K562 (cell line): ENCODE measurements around the gene PRKAR1B. TPM values are rescaled to one million over a fixed set of nuclear protein-coding genes. Genes with fewer than 3 reads are reported as not detected.

Source experiments
- ATAC-seq: fragments of 200-7000 bp; cut with Tn5 transposase; 3 replicates; pipeline ENCODE4 v1.9.1; 2020; ENCODE audit warnings: moderate library complexity
- BruUV-seq: library from RNA; stranded (reverse); fragments of 400-500 nt; replicated peaks from 2 replicates; lab custom pipeline; 2021; lab: Mats Ljungman, UMichigan
- CTCF ChIA-PET: fragments of 300-600 bp; formaldehyde crosslinking; extraction: SDS; loops from one replicate; lab custom pipeline; 2021; ENCODE audit warnings: low intra/inter-chr PET ratio; lab: Yijun Ruan, JAX
- POLR2A ChIA-PET: fragments of 300-600, 350-650 bp; sonication (Branson Sonifier 250); formaldehyde crosslinking; extraction: SDS; loops from one replicate; lab custom pipeline; 2021; ENCODE audit warnings: antibody characterized with exemption, inconsistent platforms; lab: Yijun Ruan, JAX
- DNase-seq, 4 experiments: peaks; one replicate each; pipeline versions ENCODE4 v3.0.0 to v3.0.0-alpha.2; 2011 to 2018; ENCODE audit warnings: low spot score in 3 of 4, mixed read lengths in 3 of 4; ENCODE audit errors: extremely low read depth in 1 of 4
- FAIRE-seq: peaks from 2 replicates; lab custom pipeline; 2011; peaks lifted over from hg19 to GRCh38; lab: Jason Lieb, UNC
- H2AFZ ChIP-seq: 2 replicates; pipeline ENCODE4 v1.6.0; 2011; ENCODE audit warnings: low read depth, low read length, control low read depth, inconsistent platforms
- H3K27ac ChIP-seq: fragments of 200-600 bp; 3 replicates; pipeline ENCODE4 v1.8.0; 2011; ENCODE audit warnings: low read depth, mild to moderate bottlenecking, control low read depth, inconsistent platforms, low read length, moderate library complexity, mixed read lengths; ENCODE audit errors: extremely low read depth
- H3K27me3 ChIP-seq, 2 experiments: fragments of 300-600 bp in 1 of 2; 2 replicates in 1 of 2; 3 replicates in 1 of 2; pipeline versions ENCODE4 v1.6.0 to v1.8.0; 2011; ENCODE audit warnings: inconsistent platforms in 2 of 2, low read length in 2 of 2, mild to moderate bottlenecking in 1 of 2, mixed read lengths in 1 of 2, moderate library complexity in 1 of 2; ENCODE audit not compliant: control insufficient read depth in 2 of 2, insufficient read depth in 2 of 2
- H3K36me3 ChIP-seq: fragments of 300-600 bp; 3 replicates; pipeline ENCODE4 v1.8.0; 2011; ENCODE audit warnings: mild to moderate bottlenecking, low read length, inconsistent platforms; ENCODE audit not compliant: control insufficient read depth, insufficient read depth
- H3K4me1 ChIP-seq, 2 experiments: fragments of 200-600 bp in 1 of 2; replicated peaks in 1 of 2; 2 replicates in 1 of 2; 3 replicates in 1 of 2; pipeline versions ENCODE4 v1.5.1 to v1.8.0; 2011; ENCODE audit warnings: inconsistent platforms in 2 of 2, low read length in 2 of 2, mild to moderate bottlenecking in 1 of 2, mixed read lengths in 1 of 2, moderate library complexity in 1 of 2; ENCODE audit not compliant: control insufficient read depth in 2 of 2, insufficient read depth in 2 of 2
- H3K4me2 ChIP-seq: 2 replicates; pipeline ENCODE4 v1.6.1; 2011; ENCODE audit warnings: low read length, control low read depth, inconsistent platforms, mixed read lengths; ENCODE audit not compliant: insufficient read depth
- H3K4me3 ChIP-seq: fragments of 200-600 bp; sonication (generic), shearing (Covaris generic); 2 replicates; pipeline ENCODE4 v1.5.1; 2016; ENCODE audit warnings: control low read depth, inconsistent platforms
- H3K79me2 ChIP-seq: fragments of 200-600 bp; 3 replicates; pipeline ENCODE4 v1.8.0; 2011; ENCODE audit warnings: low read length, inconsistent platforms; ENCODE audit not compliant: control insufficient read depth, insufficient read depth
- H3K9ac ChIP-seq, 2 experiments: 2 replicates each; pipeline versions ENCODE4 v1.6.0 to v1.6.1; 2011; ENCODE audit warnings: low read depth in 2 of 2, low read length in 2 of 2, control low read depth in 1 of 2, inconsistent platforms in 1 of 2, mild to moderate bottlenecking in 1 of 2, mixed read lengths in 1 of 2; ENCODE audit not compliant: insufficient read depth in 1 of 2
- H3K9me1 ChIP-seq: one replicate; pipeline ENCODE4 v1.6.0; 2011; ENCODE audit warnings: inconsistent platforms, mild to moderate bottlenecking, low read length, moderate library complexity; ENCODE audit not compliant: control insufficient read depth, insufficient read depth
- H3K9me3 ChIP-seq: replicated peaks from 2 replicates; pipeline ENCODE4 v1.5.1; 2011; ENCODE audit warnings: low read depth, low read length, inconsistent platforms; ENCODE audit not compliant: control insufficient read depth, insufficient read depth
- H4K20me1 ChIP-seq: replicated peaks from 2 replicates; pipeline ENCODE4 v1.6.1; 2011; ENCODE audit warnings: low read length, inconsistent platforms, mixed read lengths; ENCODE audit not compliant: control insufficient read depth, insufficient read depth
- ASH1L ChIP-seq: fragments of 450-650 bp; IDR thresholded peaks from 2 replicates; pipeline ENCODE4 v1.6.1; 2018; ENCODE audit warnings: borderline replicate concordance, mild to moderate bottlenecking, low read depth; ENCODE audit not compliant: partially characterized antibody
- BMI1 ChIP-seq: fragments of 150-350 bp; IDR thresholded peaks from 2 replicates; pipeline ENCODE4 v1.6.1; 2014; ENCODE audit warnings: low read length
- PCBP1 ChIP-seq: fragments of 200-400 bp; formaldehyde crosslinking; IDR thresholded peaks from 2 replicates; pipeline ENCODE4 v1.6.1; 2018; ENCODE audit warnings: mild to moderate bottlenecking, low read depth, low read length; ENCODE audit not compliant: poor library complexity, severe bottlenecking
- SRF ChIP-seq, 2 experiments: fragments of 250-450, 450-650 bp in 1 of 2; sonication (Bioruptor Pico) in 1 of 2; sonication (generic) in 1 of 2; formaldehyde crosslinking; IDR thresholded peaks; 2 replicates each; pipeline versions ENCODE4 v1.5.0 to v1.5.1; 2020 to 2022; ENCODE audit warnings: mild to moderate bottlenecking in 1 of 2, missing genetic modification reagents in 1 of 2
- TCF3 ChIP-seq: sonication (generic); formaldehyde crosslinking; IDR thresholded peaks from 2 replicates; pipeline ENCODE4 v1.4.0; 2020; ENCODE audit warnings: mild to moderate bottlenecking, missing genetic modification reagents
- ZNF668 ChIP-seq: fragments of 250-450 bp; sonication (Bioruptor Pico); IDR thresholded peaks from 2 replicates; pipeline ENCODE4 v1.8.0; 2022; ENCODE audit warnings: mild to moderate bottlenecking, inconsistent platforms
- ZNF79 ChIP-seq: fragments of 250-450 bp; sonication (Bioruptor Pico); IDR thresholded peaks from 2 replicates; pipeline ENCODE4 v1.4.0; 2020; ENCODE audit warnings: low read depth, mild to moderate bottlenecking, moderate library complexity
- ZSCAN29 ChIP-seq: fragments of 450-650 bp; IDR thresholded peaks from 2 replicates; pipeline ENCODE4 v1.6.1; 2017
- WGBS: fragments of 100-300 bp; shearing (Covaris generic); methylation state at CpG from one replicate; pipeline ENCODE4 v1.1.6; 2016; ENCODE audit warnings: low coverage, mixed read lengths; ENCODE audit not compliant: insufficient coverage; ENCODE audit errors: missing lambda C conversion rate; 5-methylcytosine and 5-hydroxymethylcytosine counted together
- in situ Hi-C: fragments of 300-500 bp; cut with MboI; formaldehyde crosslinking; loops from 4 replicates; pipeline ENCODE4 v1.15.0; 2018; ENCODE audit warnings: inconsistent platforms, mixed read lengths
- intact Hi-C: fragments of 100-400 bp; cut with micrococcal nuclease; formaldehyde crosslinking; loops from 2 replicates; pipeline ENCODE4 v1.14.2; 2022
- polyA plus RNA-seq, 8 experiments: library from polyadenylated mRNA; depleted of rRNA in 4 of 8; stranded (reverse) in 5 of 8; unstranded in 3 of 8; fragments of >200 nt; fragmentation: Nextera tagmentation in 2 of 8; fragmentation: Illumina TruSeq in 1 of 8; extraction: Ambion mirVana in 2 of 8; extraction: Trizol in 1 of 8; gene quantifications; 2 replicates each; pipeline versions ENCODE4 v1.2.1 to v1.2.3, GENCODE V29; 2011 to 2014; ENCODE audit warnings: inconsistent platforms in 1 of 8, missing spikeins in 1 of 8
- total RNA-seq, 7 experiments: library from RNA; depleted of rRNA in 6 of 7; stranded (reverse); fragments of >200 nt in 6 of 7; fragmentation: Illumina TruSeq in 2 of 7; extraction: Trizol in 2 of 7; gene quantifications; 2 replicates each; pipeline versions ENCODE4 v1.2.1 to v1.2.3, GENCODE V29; 2011 to 2021; ENCODE audit warnings: low replicate concordance in 1 of 7
- TF ChIP-seq, protein P1 (sequence below), 2 experiments: fragments of 450-650 bp in 1 of 2; IDR thresholded peaks; 2 replicates each; pipeline ENCODE4 v1.6.1; 2011 to 2017; ENCODE audit warnings: low read depth in 2 of 2, antibody characterized with exemption in 1 of 2, borderline replicate concordance in 1 of 2, low read length in 1 of 2, mild to moderate bottlenecking in 1 of 2, mixed read lengths in 1 of 2; ENCODE audit not compliant: control insufficient read depth in 1 of 2
- TF ChIP-seq, protein P2 (sequence below): fragments of 250-450 bp; sonication (Bioruptor Pico); IDR thresholded peaks from 2 replicates; pipeline ENCODE4 v1.4.0; 2020; ENCODE audit warnings: mild to moderate bottlenecking, moderate library complexity
- TF ChIP-seq, protein P3 (sequence below): fragments of 450-650 bp; IDR thresholded peaks from one replicate; pipeline ENCODE4 v1.6.1; 2018; ENCODE audit warnings: mild to moderate bottlenecking, moderate library complexity; ENCODE audit not compliant: partially characterized antibody
- TF ChIP-seq, protein P4 (sequence below): fragments of 450-650 bp; formaldehyde crosslinking; IDR thresholded peaks from 2 replicates; pipeline ENCODE4 v1.4.0; 2020; ENCODE audit warnings: mild to moderate bottlenecking, mixed read lengths

PRKAR1B gene
- total and polyA plus RNA-seq, 9 of the 15 experiments (the other 6 are each of a cell fraction or from before 2014, with no cell fraction given): 0.99 to 30.5 (median 12.7) TPM

DNA sequence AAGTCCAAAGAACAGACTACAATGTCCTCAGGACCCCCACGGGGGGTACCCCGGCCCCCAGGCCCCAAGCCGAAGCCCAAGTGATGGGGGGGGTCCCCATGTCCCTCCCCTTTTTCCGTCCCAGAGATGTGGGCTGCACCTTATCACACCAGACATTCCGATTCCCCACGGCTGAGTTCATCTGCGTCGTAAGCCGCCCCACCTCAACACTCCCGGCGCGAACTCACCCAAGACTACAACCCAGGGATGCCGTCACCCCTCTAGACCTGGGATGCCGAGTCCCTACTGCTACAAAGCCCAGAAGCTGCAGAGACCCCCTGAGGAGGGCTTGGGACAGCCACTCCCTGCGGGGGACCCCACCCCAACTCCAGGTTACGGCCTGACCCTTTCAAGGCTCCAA lies 221.9 kb downstream of the PRKAR1B start:
- CTCF ChIA-PET: no interaction called here
- in situ Hi-C loops: no loop called here
- TF ChIP-seq TCF3 (CRISPR knock-in tag) (no peak), BMI1 (no peak), SRF (CRISPR knock-in tag; IDR thresholded peaks at IDR 0.05) (no peak), ZSCAN29 (no peak), ZNF79 (CRISPR knock-in tag) (no peak), ASH1L (no peak), PCBP1 (no peak), ZNF668 (no peak)
- TF ChIP-seq, protein P1, sequence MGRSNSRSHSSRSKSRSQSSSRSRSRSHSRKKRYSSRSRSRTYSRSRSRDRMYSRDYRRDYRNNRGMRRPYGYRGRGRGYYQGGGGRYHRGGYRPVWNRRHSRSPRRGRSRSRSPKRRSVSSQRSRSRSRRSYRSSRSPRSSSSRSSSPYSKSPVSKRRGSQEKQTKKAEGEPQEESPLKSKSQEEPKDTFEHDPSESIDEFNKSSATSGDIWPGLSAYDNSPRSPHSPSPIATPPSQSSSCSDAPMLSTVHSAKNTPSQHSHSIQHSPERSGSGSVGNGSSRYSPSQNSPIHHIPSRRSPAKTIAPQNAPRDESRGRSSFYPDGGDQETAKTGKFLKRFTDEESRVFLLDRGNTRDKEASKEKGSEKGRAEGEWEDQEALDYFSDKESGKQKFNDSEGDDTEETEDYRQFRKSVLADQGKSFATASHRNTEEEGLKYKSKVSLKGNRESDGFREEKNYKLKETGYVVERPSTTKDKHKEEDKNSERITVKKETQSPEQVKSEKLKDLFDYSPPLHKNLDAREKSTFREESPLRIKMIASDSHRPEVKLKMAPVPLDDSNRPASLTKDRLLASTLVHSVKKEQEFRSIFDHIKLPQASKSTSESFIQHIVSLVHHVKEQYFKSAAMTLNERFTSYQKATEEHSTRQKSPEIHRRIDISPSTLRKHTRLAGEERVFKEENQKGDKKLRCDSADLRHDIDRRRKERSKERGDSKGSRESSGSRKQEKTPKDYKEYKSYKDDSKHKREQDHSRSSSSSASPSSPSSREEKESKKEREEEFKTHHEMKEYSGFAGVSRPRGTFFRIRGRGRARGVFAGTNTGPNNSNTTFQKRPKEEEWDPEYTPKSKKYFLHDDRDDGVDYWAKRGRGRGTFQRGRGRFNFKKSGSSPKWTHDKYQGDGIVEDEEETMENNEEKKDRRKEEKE (IDR thresholded peaks at IDR 0.05; ENCODE audit: borderline replicate concordance in 1 of 2, control insufficient read depth in 1 of 2, low read depth in 2 of 2, low read length in 1 of 2): no peak
- TF ChIP-seq, protein P2, sequence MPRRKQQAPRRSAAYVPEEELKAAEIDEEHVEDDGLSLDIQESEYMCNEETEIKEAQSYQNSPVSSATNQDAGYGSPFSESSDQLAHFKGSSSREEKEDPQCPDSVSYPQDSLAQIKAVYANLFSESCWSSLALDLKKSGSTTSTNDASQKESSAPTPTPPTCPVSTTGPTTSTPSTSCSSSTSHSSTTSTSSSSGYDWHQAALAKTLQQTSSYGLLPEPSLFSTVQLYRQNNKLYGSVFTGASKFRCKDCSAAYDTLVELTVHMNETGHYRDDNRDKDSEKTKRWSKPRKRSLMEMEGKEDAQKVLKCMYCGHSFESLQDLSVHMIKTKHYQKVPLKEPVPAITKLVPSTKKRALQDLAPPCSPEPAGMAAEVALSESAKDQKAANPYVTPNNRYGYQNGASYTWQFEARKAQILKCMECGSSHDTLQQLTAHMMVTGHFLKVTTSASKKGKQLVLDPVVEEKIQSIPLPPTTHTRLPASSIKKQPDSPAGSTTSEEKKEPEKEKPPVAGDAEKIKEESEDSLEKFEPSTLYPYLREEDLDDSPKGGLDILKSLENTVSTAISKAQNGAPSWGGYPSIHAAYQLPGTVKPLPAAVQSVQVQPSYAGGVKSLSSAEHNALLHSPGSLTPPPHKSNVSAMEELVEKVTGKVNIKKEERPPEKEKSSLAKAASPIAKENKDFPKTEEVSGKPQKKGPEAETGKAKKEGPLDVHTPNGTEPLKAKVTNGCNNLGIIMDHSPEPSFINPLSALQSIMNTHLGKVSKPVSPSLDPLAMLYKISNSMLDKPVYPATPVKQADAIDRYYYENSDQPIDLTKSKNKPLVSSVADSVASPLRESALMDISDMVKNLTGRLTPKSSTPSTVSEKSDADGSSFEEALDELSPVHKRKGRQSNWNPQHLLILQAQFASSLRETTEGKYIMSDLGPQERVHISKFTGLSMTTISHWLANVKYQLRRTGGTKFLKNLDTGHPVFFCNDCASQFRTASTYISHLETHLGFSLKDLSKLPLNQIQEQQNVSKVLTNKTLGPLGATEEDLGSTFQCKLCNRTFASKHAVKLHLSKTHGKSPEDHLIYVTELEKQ (CRISPR knock-in tag): no peak
- TF ChIP-seq, protein P3, sequence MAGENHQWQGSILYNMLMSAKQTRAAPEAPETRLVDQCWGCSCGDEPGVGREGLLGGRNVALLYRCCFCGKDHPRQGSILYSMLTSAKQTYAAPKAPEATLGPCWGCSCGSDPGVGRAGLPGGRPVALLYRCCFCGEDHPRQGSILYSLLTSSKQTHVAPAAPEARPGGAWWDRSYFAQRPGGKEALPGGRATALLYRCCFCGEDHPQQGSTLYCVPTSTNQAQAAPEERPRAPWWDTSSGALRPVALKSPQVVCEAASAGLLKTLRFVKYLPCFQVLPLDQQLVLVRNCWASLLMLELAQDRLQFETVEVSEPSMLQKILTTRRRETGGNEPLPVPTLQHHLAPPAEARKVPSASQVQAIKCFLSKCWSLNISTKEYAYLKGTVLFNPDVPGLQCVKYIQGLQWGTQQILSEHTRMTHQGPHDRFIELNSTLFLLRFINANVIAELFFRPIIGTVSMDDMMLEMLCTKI: no peak
- TF ChIP-seq, protein P4, sequence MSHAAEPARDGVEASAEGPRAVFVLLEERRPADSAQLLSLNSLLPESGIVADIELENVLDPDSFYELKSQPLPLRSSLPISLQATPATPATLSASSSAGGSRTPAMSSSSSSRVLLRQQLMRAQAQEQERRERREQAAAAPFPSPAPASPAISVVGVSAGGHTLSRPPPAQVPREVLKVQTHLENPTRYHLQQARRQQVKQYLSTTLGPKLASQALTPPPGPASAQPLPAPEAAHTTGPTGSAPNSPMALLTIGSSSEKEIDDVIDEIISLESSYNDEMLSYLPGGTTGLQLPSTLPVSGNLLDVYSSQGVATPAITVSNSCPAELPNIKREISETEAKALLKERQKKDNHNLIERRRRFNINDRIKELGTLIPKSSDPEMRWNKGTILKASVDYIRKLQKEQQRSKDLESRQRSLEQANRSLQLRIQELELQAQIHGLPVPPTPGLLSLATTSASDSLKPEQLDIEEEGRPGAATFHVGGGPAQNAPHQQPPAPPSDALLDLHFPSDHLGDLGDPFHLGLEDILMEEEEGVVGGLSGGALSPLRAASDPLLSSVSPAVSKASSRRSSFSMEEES (CRISPR knock-in tag): no peak

More for the DNA sequence above, 221.9 kb downstream of the PRKAR1B start:
- H3K9ac ChIP-seq: no peak overlapping the region
- peaks cover 5% of the 10 kb centered on the region for H3K9me1 ChIP-seq
- DNase-seq: no peak
- no peaks in the 10 kb centered on the region for H3K27me3 ChIP-seq
- no peak overlapping the region for H3K27ac ChIP-seq
- POLR2A ChIA-PET: interaction anchor here (2.4 kb wide), 1 partner anchor 9 kb away, joined by 6 read pairs; no protein-coding TSS in a partner anchor
- no peak for FAIRE-seq
- no TSS peak for BruUV-seq
- H2AFZ ChIP-seq: no peak overlapping the region
- no peaks in the 10 kb centered on the region for H3K79me2 ChIP-seq
- no peak overlapping the region for H3K4me2 ChIP-seq
- H3K9me3 ChIP-seq: no peaks in the 10 kb centered on the region
- ATAC-seq: no peak
- no peaks in the 10 kb centered on the region for H4K20me1 ChIP-seq
- 62% methylated on average over 12 of the region's 16 CpGs for WGBS
- peaks cover 0 to 23% of the 10 kb centered on the region in 2 experiments; a peak in 2 of 5 replicates for H3K4me1 ChIP-seq
- H3K36me3 ChIP-seq: peaks cover 3% of the 10 kb centered on the region; the same call in 1 of the 3 replicates
- H3K4me3 ChIP-seq: no peak overlapping the region
- intact Hi-C loops: no loop called here
